Fibroblast of villous mesenchyme (primary cell): ENCODE measurements around the gene RAB11FIP5. TPM values are rescaled to one million over a fixed set of nuclear protein-coding genes. Genes with fewer than 3 reads are reported as not detected.
"Not testable (repeated sequence)": the region's sequence is repeated elsewhere in the genome, so short reads cannot be mapped to it uniquely, and the experiment has no call there.

Experiments
- DNase-seq: peaks from one replicate; pipeline ENCODE4 v3.0.0-alpha.2; 2010; ENCODE audit warnings: low read depth
- H3K4me3 ChIP-seq: 2 replicates; pipeline ENCODE4 v1.5.1; 2011; ENCODE audit warnings: low read depth, mild to moderate bottlenecking, low read length
- CTCF ChIP-seq: IDR thresholded peaks from 2 replicates; pipeline ENCODE4 v1.5.1; 2012; ENCODE audit warnings: low read depth, mild to moderate bottlenecking, low read length; ENCODE audit not compliant: insufficient read depth
- total RNA-seq: library from RNA; depleted of rRNA; stranded (reverse); fragments of >200 nt; gene quantifications from 2 replicates; pipeline ENCODE4 v1.2.3, GENCODE V29; 2012

RAB11FIP5 gene
- total RNA-seq, 1 donor = 31.5 TPM

- DNase-seq = peak; percentile 30
- peak overlapping the region; percentile 80 for H3K4me3 ChIP-seq
- no peak for TF ChIP-seq CTCF
Observed at GRCh38 chr2:73069041-73069854, 43.5 kb downstream of the RAB11FIP5 start.

GRCh38 chr2:73068147-73068546 lies 44.6 kb downstream of the RAB11FIP5 start:
- no peak for DNase-seq
- no peak overlapping the region for H3K4me3 ChIP-seq
- TF ChIP-seq CTCF = no peak

GRCh38 chr2:73067043-73067442 lies 45.7 kb downstream of the RAB11FIP5 start:
- TF ChIP-seq CTCF = no peak
- DNase-seq = no peak
- no peak overlapping the region for H3K4me3 ChIP-seq

- not testable (repeated sequence) for DNase-seq, H3K4me3 ChIP-seq
Observed at GRCh38 chr2:73065070-73065469, 47.7 kb downstream of the RAB11FIP5 start.

GRCh38 chr2:73063909-73064875 lies 48.6 kb downstream of the RAB11FIP5 start:
- no peak overlapping the region for H3K4me3 ChIP-seq
- peak; percentile 72 for DNase-seq
- no peak for TF ChIP-seq CTCF

GRCh38 chr2:73063472-73063871 lies 49.3 kb downstream of the RAB11FIP5 start:
- no peak for DNase-seq
- no peak overlapping the region for H3K4me3 ChIP-seq
- TF ChIP-seq CTCF = no peak

- no peak for TF ChIP-seq CTCF
- no peak for DNase-seq
Observed at GRCh38 chr2:73059106-73059505, 53.6 kb downstream of the RAB11FIP5 start.

More at GRCh38 chr2:73059106-73059505, 53.6 kb downstream of the RAB11FIP5 start:
- no peak overlapping the region for H3K4me3 ChIP-seq
